ENCODE data around the gene NHEJ1.
A peak's percentile ranks its signal among the peaks of the same experiment; 100 is the strongest.

The NHEJ1 gene

DNA sequence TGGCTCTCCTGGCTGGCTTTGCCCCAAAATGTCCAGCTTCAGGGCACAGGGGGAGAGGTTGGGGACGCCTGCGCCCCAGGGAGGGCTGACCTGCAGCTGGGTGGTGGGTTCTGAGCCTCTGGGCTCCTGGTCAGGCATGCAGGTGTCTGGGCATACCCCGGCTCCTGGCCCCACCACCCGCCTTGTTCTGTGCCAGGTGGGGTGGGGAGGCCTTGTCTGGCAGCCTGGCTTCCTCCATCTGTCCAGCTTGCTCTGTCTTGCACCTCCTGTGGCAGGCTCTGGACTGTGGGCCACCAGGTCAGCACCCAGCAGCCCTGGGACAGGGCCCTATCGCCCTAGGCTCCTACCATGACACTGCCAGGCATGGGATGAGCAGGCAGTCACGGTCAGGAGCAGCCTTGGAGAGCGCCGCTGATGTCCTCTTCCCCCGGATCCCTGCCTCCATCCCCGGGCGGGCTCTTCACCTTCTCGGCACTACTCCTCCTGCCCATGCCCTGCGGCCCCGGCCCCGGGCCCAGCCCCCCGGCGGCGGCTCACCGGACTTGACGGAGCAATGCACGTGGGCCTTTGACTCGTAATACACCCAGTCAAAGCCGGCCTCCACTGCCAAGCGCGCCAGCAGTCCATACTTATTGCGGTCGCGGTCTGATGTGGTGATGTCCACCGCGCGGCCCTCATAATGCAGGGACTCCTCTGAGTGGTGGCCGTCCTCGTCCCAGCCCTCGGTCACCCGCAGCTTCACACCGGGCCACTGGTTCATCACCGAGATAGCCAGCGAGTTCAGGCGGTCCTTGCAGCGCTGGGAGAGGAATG lies 103.5 kb downstream of the NHEJ1 start:
- no peaks in the 10 kb centered on the region for H3K36me3 Mint-ChIP-seq
- no peak overlapping the region for H3K4me3 Mint-ChIP-seq
- ATAC-seq = no peak
- H3K4me1 Mint-ChIP-seq = peaks cover 36% of the 10 kb centered on the region
- no peaks in the 10 kb centered on the region for H3K9me3 Mint-ChIP-seq
- no peak overlapping the region for H3K27ac Mint-ChIP-seq
- peaks cover 90% of the 10 kb centered on the region for H3K27me3 Mint-ChIP-seq

DNA sequence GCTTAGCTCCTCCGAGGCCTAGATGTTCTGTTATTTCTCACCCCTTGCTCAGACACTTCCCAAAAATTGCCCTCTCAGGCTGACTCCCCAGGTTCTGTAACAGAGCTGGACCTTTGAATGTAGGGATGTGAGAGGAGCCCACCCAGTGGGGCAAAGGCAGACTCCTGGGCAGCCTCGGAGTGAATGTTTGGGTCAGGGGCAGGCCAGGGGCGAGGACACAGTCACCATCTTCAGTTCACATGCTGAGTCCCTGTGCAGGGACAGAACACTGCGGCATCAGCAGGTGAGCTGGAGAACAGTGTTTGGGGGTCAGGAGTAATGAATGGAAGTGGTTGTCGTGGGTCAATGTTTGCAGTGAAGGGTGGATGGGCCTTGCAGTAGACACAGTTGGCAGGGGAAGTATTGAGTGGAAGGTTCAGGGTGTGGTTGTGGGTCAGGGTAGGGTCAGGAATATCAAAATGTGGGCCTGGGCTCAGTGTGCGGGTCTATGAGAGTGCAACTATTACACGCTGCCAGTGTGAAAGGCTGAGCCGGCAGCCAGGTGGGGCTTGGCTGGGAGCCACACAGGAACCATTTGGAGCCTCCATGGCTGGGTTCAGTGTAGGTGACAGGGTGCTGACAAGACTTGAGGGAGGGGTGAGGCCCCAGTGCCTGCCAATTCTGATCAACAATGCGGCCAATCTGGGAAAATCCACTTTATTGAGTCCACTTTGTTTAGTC lies 104.3 kb downstream of the NHEJ1 start:
- Mint-ChIP-seq H3K4me3 (no peak overlapping the region), H3K27me3 (peaks cover 90% of the 10 kb centered on the region), H3K4me1 (peaks cover 33% of the 10 kb centered on the region), H3K9me3 (no peaks in the 10 kb centered on the region), H3K36me3 (no peaks in the 10 kb centered on the region), H3K27ac (no peak overlapping the region)
- no peak for ATAC-seq

DNA sequence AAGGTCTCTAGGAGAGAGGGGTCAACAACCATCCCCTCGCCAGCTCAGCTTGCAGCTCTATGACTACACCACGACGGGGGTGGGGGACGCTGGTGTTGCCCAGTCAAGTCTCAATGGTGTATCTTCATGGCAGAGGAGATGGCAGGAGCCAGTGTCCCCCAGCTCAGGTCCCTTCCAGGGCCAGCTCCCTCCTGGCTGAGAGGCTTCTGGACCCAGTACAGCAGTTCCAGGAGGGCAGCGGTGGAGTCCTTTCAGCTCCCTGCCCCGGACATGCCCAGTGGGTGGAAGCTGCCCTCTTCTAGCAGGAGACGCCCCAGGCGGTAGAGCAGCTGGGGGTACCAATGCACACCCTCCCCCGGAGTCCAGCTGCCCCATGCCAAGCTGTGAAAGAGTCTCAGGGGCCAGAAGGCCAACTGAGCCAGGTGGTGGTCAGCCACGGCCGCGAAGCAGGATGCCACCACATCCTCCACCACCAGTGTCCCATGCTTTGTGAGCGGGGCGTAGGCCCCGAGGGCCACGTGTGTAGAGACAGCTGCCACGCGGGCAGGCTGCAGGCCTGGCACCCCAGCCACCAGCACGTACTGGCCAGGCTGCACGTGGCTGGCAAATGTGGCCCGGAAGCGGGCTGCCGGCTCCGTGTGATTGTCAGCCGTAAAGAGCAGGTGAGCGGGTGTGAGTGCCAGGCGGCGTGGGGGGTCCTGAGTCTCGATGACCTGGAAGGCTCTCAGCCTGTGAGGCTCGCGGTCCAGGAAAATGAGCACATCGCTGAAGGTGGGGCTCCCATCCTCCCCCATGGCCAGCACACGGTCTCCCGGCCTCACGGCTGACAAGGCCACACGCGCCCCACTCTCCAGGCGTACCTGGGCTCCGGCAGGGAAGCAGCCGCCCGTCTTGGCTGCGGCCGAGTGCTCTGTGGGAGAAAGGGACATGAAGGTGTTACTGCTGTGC lies 105.4 kb downstream of the NHEJ1 start:
- no peak overlapping the region for H3K27ac Mint-ChIP-seq
- peaks cover 29% of the 10 kb centered on the region for H3K4me1 Mint-ChIP-seq
- H3K4me3 Mint-ChIP-seq = no peak overlapping the region
- no peak for ATAC-seq
- peaks cover 94% of the 10 kb centered on the region for H3K27me3 Mint-ChIP-seq
- no peaks in the 10 kb centered on the region for H3K36me3 Mint-ChIP-seq
- H3K9me3 Mint-ChIP-seq = no peaks in the 10 kb centered on the region

DNA sequence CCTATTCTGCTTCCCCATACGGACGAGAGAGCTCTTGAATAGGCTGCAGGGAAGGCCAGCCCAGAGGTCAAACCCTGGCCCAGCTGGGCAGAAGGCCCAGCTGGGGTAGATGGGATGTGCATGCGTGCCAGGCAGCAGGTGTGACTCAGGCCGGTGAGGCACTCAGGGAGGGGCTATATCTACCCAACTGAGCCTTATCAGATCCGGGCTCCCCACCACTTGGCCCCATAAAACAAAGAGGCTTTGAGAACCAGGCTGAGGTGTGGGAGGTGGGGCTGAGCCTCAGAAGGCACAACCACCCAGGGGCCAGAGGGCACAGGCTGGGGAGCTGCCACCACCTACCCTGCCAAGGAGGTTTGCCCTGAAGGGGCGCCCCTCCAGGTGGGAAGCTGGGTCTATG lies 111.3 kb downstream of the NHEJ1 start:
- Mint-ChIP-seq H3K4me1 (no peaks in the 10 kb centered on the region), H3K27me3 (peaks cover 91% of the 10 kb centered on the region), H3K36me3 (no peaks in the 10 kb centered on the region), H3K9me3 (no peaks in the 10 kb centered on the region), H3K27ac (no peak overlapping the region), H3K4me3 (no peak overlapping the region)
- no peak for ATAC-seq

DNA sequence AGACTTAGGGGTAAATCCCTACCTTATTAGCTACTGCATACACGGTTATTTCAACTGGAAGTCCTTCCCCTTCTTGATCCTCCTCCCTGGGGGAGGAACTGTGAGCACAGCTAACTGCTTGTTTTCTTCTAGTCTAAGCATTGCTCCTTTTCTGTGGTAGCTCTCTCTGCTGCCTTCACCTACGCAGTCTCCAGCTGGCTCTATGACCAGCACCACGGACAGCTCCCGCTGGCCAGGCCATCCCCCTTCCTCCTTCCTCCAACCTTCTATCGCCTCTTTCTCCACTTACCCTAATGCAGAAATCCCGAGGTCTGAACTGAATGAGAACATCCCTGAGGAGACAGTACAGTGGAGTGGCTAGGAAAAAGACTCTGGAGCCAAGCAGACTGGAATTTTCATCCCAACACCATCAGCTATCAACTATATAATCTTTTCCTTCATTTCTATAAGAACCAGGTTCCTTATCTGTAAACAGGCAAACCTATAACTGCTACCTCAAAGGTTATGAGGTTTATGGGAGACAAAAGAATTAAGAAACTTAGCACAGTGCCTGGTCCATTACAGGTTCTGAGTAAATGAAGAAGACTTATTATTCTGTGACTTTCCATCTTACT lies 114.6 kb downstream of the NHEJ1 start:
- H3K27me3 Mint-ChIP-seq = peaks cover 95% of the 10 kb centered on the region
- ATAC-seq = no peak
- H3K4me3 Mint-ChIP-seq = no peak overlapping the region
- H3K27ac Mint-ChIP-seq = no peak overlapping the region
- H3K4me1 Mint-ChIP-seq = peaks cover 5% of the 10 kb centered on the region
- no peaks in the 10 kb centered on the region for H3K36me3 Mint-ChIP-seq
- no peaks in the 10 kb centered on the region for H3K9me3 Mint-ChIP-seq

DNA sequence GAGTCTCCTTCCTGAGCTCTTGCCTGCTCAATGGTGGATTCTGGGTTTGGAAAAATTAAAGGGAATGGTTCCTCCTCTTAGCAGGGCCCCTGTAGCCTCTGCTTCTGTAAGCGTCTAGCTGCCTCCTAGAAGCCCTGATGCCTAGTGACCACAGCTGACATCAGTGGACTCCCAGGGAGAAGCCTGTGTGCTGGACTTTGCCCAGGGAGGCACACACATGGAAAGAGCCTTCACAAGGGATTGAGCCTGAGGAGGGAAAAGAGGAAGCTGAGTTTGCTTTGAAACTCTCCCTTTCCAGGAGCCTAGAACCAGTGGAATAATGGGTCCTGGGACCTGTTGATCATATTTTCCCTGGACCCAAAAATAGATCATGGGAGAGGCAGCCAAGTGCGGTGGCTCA lies 117.9 kb downstream of the NHEJ1 start:
- peaks cover 3% of the 10 kb centered on the region for H3K9me3 Mint-ChIP-seq
- H3K27ac Mint-ChIP-seq = no peak overlapping the region
- peaks cover 82% of the 10 kb centered on the region for H3K27me3 Mint-ChIP-seq
- H3K36me3 Mint-ChIP-seq = no peaks in the 10 kb centered on the region
- no peak for ATAC-seq
- H3K4me3 Mint-ChIP-seq = no peak overlapping the region
- H3K4me1 Mint-ChIP-seq = peaks cover 7% of the 10 kb centered on the region

DNA sequence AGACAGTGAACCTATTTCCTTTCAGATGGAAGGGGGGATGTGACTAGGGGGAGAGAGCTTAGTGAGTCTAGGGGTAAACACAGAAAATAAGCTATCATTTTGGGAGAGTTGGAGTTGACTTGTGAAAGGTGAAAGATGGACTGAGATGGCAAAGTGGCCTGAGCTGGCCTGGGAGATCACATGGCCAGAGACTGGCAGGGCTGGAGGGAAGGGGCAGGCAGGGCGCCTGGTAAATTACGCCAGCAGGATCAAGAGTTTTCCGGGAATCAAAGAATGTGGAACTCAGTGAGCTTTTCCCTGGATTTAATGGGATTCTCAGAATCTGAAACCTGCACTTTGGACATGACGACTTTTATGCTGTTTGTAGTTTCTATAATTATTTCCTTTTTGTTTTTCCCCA lies 118.5 kb downstream of the NHEJ1 start:
- Mint-ChIP-seq H3K9me3 (peaks cover 3% of the 10 kb centered on the region), H3K27ac (no peak overlapping the region), H3K4me1 (peaks cover 7% of the 10 kb centered on the region), H3K27me3 (peaks cover 82% of the 10 kb centered on the region), H3K36me3 (no peaks in the 10 kb centered on the region), H3K4me3 (no peak overlapping the region)
- ATAC-seq = no peak

DNA sequence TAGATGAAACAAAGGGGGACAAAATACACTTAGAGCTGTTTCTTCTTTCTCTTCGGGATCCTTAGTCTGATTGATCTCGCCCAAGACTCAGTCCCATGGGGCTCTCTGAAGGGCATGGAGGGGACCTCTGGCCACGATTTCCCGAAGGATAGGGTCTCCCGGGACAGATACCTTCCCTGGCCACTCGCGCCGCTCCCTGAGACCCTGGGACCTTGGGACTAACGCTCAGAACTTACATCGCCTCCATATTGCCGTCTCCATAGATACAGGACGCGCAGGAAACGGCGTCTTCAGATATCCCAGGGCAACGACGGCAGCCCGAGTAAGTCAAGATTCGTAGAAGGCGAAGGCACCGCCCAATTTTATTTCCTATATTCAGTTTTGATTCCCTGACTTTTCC lies 119.4 kb downstream of the NHEJ1 start, which contains the start of gene CFAP65:
Gene CFAP65, minus strand, starts transcription at position 265 of the 400 bp plus-strand sequence. CDS start 2,468 bp downstream, outside the sequence.
- Mint-ChIP-seq H3K4me3 (peak within 1 kb of the TSS; percentile 44), H3K9me3 (peaks cover 3% of the 10 kb centered on the region), H3K27ac (no peak within 1 kb of the TSS), H3K27me3 (peaks cover 84% of the 10 kb centered on the region), H3K36me3 (no peaks in the 10 kb centered on the region), H3K4me1 (peaks cover 7% of the 10 kb centered on the region)
- no peak for ATAC-seq

DNA sequence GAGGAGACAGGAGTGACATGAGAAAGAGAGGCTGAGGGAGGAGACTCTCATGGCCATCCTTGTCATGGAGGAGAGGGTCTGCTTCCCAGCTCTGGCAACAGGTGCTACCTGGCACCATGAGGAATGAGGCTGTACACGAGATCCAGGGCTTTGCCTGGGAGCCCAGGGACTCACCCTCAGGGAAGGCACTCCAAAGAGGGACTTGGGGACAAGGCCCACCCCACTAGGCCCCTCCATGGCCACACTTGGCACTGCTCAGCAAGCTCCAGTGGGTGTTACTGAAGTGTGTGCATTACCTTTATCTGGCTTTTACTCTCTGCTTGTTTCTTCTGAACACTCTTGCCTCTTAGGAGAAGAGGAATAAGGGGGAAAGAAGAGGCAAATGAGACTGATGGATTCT lies 122.0 kb downstream of the NHEJ1 start:
- peaks cover 3% of the 10 kb centered on the region for H3K9me3 Mint-ChIP-seq
- H3K4me3 Mint-ChIP-seq = no peak overlapping the region
- peaks cover 7% of the 10 kb centered on the region for H3K4me1 Mint-ChIP-seq
- no peak overlapping the region for H3K27ac Mint-ChIP-seq
- no peaks in the 10 kb centered on the region for H3K36me3 Mint-ChIP-seq
- peaks cover 86% of the 10 kb centered on the region for H3K27me3 Mint-ChIP-seq
- peak; percentile 44 for ATAC-seq

DNA sequence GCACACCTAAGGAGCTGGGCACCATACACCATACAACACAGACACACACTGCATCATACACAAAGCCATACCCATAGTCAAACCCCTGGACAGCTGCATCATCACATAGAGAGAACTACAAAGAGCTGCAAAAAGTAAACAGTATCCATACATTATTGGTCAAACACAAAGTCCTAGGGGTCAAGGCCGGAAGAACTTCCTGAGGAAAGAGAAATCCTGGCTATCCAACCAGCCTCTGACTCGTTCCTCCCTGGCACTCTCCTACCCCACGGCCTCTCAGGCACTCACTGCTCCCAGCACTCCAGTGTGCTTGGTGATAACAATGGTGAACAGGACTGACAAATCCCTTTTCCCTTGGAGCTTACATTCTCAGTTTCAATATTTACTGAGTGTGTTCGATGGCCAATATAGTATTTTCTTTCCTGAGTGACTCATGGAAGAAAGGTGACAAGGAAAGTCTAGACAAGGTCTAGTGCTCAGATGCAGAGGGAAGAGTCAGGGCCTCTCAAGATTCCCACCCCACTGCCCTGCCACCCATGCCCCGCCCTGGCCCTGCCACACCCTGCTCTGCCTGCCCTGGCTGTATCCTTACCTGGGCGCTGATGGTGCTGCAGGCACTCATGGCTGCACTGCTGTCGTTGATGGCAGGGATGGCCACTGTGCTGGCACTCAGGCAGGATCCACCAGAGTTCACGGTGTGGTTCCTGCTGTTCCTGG lies 122.7 kb downstream of the NHEJ1 start:
- Mint-ChIP-seq H3K9me3 (peaks cover 3% of the 10 kb centered on the region), H3K4me3 (no peak overlapping the region), H3K4me1 (peaks cover 7% of the 10 kb centered on the region), H3K36me3 (no peaks in the 10 kb centered on the region), H3K27me3 (peaks cover 86% of the 10 kb centered on the region), H3K27ac (no peak overlapping the region)
- peak; percentile 52 for ATAC-seq

DNA sequence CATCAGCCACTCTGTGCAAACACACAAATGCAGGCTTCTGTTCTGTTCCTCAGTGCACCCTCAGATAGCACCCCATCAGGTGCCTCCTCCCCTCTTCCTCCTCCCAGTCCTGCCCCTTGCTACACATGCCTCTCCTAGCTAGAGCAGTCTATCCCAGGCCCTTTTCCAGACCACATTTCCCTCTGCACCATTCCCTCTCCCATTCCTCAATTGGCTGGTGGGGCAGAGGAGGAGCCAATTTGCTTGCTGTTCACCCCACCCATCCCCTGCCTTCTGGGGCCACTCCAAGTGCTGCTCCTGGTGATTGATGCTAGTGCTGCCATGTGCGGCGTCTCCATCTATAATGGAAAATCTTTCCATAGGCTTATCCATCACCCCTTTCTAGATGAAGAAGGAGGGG lies 124.7 kb downstream of the NHEJ1 start:
- H3K4me1 Mint-ChIP-seq = peaks cover under 1% of the 10 kb centered on the region
- no peak overlapping the region for H3K27ac Mint-ChIP-seq
- ATAC-seq = no peak
- H3K9me3 Mint-ChIP-seq = peaks cover 3% of the 10 kb centered on the region
- no peaks in the 10 kb centered on the region for H3K36me3 Mint-ChIP-seq
- H3K27me3 Mint-ChIP-seq = peaks cover 86% of the 10 kb centered on the region
- no peak overlapping the region for H3K4me3 Mint-ChIP-seq

DNA sequence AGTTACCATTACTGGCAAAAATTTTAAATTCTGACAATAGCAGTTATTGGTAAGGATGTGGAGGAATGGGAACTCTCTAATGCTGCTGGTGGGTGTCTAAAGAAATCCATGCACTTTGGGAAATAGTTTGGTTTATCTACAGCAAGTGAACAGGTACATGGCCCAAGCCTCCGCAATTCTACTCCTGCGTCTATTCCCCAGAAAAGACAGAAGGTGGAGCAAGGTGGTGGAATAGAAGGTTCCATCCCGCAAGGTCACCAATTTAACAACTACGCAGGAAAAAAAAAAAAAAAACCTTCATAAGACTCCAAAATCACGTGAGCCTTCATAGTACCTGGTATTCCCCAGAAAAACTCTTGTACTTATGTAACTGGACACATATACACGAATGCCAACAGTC lies 125.8 kb downstream of the NHEJ1 start:
- ATAC-seq = no peak
- H3K27ac Mint-ChIP-seq = no peak overlapping the region
- H3K36me3 Mint-ChIP-seq = no peaks in the 10 kb centered on the region
- H3K4me1 Mint-ChIP-seq = peaks cover 3% of the 10 kb centered on the region
- peaks cover 3% of the 10 kb centered on the region for H3K9me3 Mint-ChIP-seq
- no peak overlapping the region for H3K4me3 Mint-ChIP-seq
- H3K27me3 Mint-ChIP-seq = peaks cover 88% of the 10 kb centered on the region

DNA sequence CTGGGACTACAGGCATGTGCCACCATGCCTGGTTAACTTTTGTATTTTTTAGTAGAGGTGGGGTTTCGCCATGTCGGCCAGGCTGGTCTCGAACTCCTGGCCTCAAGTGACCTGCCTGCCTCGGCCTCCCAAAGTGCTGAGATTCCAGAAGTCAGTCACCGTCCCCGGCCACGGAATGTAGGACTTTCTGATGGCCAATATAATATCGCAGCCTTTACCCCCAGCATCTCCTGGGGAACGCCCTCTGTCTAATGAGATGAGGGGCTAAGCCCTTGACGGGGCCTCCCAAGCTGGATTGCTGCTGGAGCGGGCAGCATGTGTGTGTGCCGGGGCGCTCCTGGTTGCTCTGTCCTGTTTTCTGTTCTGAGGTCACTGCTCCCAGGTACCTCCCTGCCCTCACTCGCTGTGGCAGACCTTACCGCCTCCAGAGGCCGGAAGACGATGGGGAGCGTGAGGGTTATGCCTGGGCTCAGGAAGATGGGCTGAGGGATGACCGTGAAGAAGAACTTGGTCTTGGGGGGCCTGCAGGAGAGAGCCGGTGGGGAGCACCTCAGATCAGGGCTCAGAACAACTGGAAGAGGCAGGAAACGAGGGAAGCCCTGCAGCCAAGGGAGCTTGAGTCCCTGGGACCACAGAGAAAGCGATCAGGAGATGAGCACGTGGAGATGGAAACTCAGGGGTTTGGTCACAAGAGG lies 128.4 kb downstream of the NHEJ1 start:
- H3K27ac Mint-ChIP-seq = no peak overlapping the region
- no peak overlapping the region for H3K4me3 Mint-ChIP-seq
- no peaks in the 10 kb centered on the region for H3K36me3 Mint-ChIP-seq
- H3K4me1 Mint-ChIP-seq = peaks cover 5% of the 10 kb centered on the region
- no peak for ATAC-seq
- peaks cover 87% of the 10 kb centered on the region for H3K27me3 Mint-ChIP-seq
- H3K9me3 Mint-ChIP-seq = no peaks in the 10 kb centered on the region
